Inferior parietal cortex (tissue), 1 donor: ENCODE data around the gene HTR7.

Experiments
- DNase-seq: peaks from one replicate; pipeline ENCODE4 v3.0.0-alpha.2; 2016; ENCODE audit errors: extremely low spot score

The HTR7 gene

GRCh38 chr10:90804354-90804753, 53.5 kb downstream of the HTR7 start:
- no peak for DNase-seq

- no peak for DNase-seq
Observed at GRCh38 chr10:90801608-90802007, 56.2 kb downstream of the HTR7 start.

GRCh38 chr10:90800232-90800796, 57.5 kb downstream of the HTR7 start:
- DNase-seq, result no peak

GRCh38 chr10:90799172-90799571, 58.7 kb downstream of the HTR7 start:
- no peak for DNase-seq

GRCh38 chr10:90798482-90798881, 59.4 kb downstream of the HTR7 start:
- no peak for DNase-seq

- no peak for DNase-seq
Observed at GRCh38 chr10:90790422-90790821, 67.4 kb downstream of the HTR7 start.

- no peak for DNase-seq
Observed at GRCh38 chr10:90788968-90789367, 68.9 kb downstream of the HTR7 start.

- no peak for DNase-seq
Observed at GRCh38 chr10:90788199-90788491, 69.7 kb downstream of the HTR7 start.

- DNase-seq, result peak; percentile 53
Observed at GRCh38 chr10:90787393-90788198, 70.2 kb downstream of the HTR7 start.

- DNase-seq, result no peak
Observed at GRCh38 chr10:90785782-90786181, 72.1 kb downstream of the HTR7 start.

GRCh38 chr10:90784771-90785170, 73.1 kb downstream of the HTR7 start:
- no peak for DNase-seq

GRCh38 chr10:90780488-90780887, 77.4 kb downstream of the HTR7 start:
- no peak for DNase-seq

GRCh38 chr10:90779548-90779947, 78.3 kb downstream of the HTR7 start:
- no peak for DNase-seq

- no peak for DNase-seq
Observed at GRCh38 chr10:90777621-90778020, 80.2 kb downstream of the HTR7 start.

- no peak for DNase-seq
Observed at GRCh38 chr10:90775351-90776028, 82.3 kb downstream of the HTR7 start.

GRCh38 chr10:90769946-90770841, 87.6 kb downstream of the HTR7 start:
- no peak for DNase-seq

GRCh38 chr10:90751107-90751997, 106.5 kb downstream of the HTR7 start:
- DNase-seq, result peak; percentile 53

- DNase-seq, result no peak
Observed at GRCh38 chr10:90746829-90747228, 111.0 kb downstream of the HTR7 start.

- DNase-seq, result no peak
Observed at GRCh38 chr10:90745565-90745964, 112.3 kb downstream of the HTR7 start.

GRCh38 chr10:90743291-90743690, 114.5 kb downstream of the HTR7 start:
- no peak for DNase-seq

GRCh38 chr10:90741926-90742565, 115.8 kb downstream of the HTR7 start:
- DNase-seq, result no peak
